Activated CD4-positive, alpha-beta T cell treated with anti-CD3 and anti-CD28 coated beads, Interleukin-2, amount 50 U/mL, for 24 hours (primary cell): Measurements from ENCODE around the gene MAML3.
"Not testable (repeated sequence)": the region's sequence is repeated elsewhere in the genome, so short reads cannot be mapped to it uniquely, and the experiment has no call there.

Experiments
- DNase-seq, 2 donors: peaks; one replicate each; pipeline ENCODE4 v3.0.0-alpha.2; 2020; ENCODE audit warnings: low read depth in 1 of 2, low spot score in 1 of 2

The MAML3 gene

GRCh38 chr4:139969635-139970266 lies 184.2 kb downstream of the MAML3 start:
- DNase-seq: no peak

DNA sequence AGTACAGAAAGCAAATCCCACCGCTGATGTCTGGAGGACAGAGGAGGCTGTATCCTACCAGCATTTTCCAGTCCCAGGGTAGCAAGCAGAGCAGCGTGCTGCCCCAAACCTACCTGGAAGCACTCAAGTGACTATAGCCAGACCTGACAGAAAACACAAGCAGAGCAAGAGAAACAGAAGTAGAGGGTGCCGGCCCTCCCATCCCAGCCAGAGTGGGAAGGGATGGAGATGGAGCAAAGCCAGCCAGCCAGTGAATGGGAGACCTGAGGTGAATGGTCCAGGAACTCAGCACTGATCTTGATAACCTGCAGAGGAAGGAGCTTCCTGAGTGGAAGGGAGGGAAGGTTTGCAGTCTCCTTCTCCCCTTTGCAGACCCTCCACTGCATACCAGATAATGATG lies 185.2 kb downstream of the MAML3 start:
- no peak for DNase-seq

DNA sequence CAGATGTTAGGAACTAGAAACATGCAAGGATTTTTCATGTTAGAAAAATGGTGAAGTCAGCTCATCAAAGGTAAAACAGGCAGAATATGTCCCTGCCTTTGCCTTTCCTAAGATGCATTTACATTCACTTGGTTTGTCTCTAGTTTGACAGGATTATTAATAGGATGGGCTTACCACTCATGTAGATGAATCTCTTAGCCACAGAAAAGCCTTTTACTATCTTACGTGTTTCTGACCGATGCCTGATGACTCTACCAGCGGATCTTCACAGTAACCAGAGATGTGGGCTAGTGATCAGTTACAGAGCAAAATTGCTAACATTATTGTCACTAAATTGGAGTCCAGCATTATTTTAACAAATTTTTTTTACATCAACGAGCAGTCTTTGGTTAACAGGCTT lies 187.6 kb downstream of the MAML3 start:
- no peak for DNase-seq

GRCh38 chr4:139965789-139966188 lies 188.2 kb downstream of the MAML3 start:
- no peak for DNase-seq

DNA sequence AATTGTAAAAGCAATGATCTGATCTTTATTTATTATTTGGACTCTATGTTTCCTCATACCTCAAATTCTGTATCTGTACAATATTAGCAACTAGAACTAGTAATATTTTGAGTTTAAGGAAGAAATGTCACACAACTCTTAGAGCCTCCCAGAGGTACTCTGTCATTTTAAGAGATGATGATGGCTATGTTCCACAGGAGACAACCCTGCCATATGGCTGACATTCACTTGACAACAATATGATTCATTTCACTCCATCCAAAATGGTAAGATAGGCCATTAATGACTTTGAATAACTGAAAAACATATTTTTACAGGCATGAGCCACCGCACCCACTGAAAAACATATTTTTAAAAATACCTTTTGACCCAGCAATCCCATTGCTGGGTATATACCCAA lies 190.3 kb downstream of the MAML3 start:
- DNase-seq: no peak

GRCh38 chr4:139962130-139962684 lies 191.8 kb downstream of the MAML3 start:
- no peak for DNase-seq

GRCh38 chr4:139961344-139961946 lies 192.5 kb downstream of the MAML3 start:
- DNase-seq: no peak

- no peak for DNase-seq
These were observed 194.6 kb downstream of the MAML3 start for GRCh38 chr4:139959396-139959795.

GRCh38 chr4:139958739-139959098 lies 195.3 kb downstream of the MAML3 start:
- no peak for DNase-seq

DNA sequence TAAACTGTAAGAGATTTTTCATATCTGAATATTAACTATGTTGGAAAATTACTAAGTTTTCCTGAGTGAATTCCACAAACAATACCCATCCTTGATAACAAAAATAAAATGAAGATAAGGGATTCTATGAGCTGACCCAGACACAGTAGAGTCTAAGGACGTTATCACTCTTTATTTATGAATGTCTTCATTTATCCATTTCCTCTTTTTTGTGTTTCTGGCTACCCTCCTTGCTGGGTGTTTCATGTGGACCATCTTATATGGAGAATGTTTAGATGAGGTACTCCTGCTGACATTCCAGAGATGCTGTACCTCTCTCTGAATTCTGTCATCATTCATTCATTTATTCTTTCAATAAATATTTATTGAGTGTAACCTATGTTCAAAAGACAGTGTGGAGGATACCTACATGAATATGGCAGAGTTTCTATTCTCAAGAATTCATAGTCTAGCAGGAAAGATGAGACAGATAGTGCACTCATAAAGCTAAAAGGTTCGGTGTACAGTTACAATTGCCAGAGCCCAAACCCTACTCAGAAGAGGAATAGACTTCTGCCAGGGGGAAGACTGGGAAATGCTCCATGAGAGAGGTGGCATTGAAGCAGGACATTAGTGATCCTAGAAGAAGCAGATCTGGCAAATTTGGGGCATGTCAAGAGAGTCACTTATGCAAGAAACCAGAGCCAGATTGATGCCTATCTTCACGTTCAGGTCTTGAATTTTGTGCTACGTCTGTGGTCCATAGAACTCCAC lies 195.8 kb downstream of the MAML3 start:
- no peak for DNase-seq

GRCh38 chr4:139957065-139957464 lies 196.9 kb downstream of the MAML3 start:
- no peak for DNase-seq

- DNase-seq: no peak
These were observed 197.4 kb downstream of the MAML3 start for GRCh38 chr4:139956507-139957017.

DNA sequence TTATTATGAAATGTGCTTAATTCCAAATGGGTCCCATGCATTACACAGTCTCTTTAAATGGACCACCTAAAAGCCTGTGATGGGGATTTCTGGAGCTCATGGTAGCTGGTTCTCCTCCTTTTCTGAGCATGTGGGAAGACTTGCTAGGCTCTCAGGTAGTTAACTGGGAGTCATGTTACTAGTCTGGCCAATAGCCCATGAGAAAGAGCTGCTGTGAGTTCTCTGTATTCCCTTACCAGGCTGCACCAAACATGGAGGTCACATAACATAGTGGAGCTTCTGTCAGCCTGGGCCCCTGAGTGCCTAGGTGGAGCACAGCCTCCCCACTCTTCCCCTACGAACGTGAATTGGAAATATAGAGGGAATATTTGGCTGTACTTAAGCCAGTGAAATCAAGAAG lies 198.4 kb downstream of the MAML3 start:
- DNase-seq: no peak

- DNase-seq: no peak
These were observed 199.5 kb downstream of the MAML3 start for GRCh38 chr4:139954512-139954911.

- no peak for DNase-seq
These were observed 203.0 kb downstream of the MAML3 start for GRCh38 chr4:139951021-139951420.

GRCh38 chr4:139950568-139950967 lies 203.4 kb downstream of the MAML3 start:
- DNase-seq: no peak

GRCh38 chr4:139944916-139945315 lies 209.1 kb downstream of the MAML3 start:
- DNase-seq: not testable (repeated sequence)

GRCh38 chr4:139943277-139943676 lies 210.7 kb downstream of the MAML3 start:
- no peak for DNase-seq

DNA sequence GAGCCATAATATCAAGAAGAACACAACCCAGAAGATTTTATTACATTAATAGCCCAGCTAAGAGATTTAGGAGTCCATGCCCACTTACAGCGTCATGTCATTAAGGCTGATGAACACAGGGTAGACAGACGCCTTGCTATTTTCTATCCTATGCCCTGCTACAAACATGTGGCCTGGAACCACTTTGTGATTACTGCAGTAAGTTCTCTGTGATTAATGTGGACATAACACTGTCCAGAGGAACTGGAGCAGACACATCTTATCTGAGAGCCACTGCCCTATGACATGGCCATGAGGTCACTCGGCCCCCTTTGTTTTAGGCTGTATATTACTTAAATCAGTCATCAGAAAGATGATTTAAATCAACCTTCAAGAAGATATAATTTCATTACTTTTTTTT lies 211.7 kb downstream of the MAML3 start:
- DNase-seq: no peak

GRCh38 chr4:139940600-139940999 lies 213.4 kb downstream of the MAML3 start:
- DNase-seq: no peak

- DNase-seq: no peak
These were observed 215.6 kb downstream of the MAML3 start for GRCh38 chr4:139938414-139938813.

DNA sequence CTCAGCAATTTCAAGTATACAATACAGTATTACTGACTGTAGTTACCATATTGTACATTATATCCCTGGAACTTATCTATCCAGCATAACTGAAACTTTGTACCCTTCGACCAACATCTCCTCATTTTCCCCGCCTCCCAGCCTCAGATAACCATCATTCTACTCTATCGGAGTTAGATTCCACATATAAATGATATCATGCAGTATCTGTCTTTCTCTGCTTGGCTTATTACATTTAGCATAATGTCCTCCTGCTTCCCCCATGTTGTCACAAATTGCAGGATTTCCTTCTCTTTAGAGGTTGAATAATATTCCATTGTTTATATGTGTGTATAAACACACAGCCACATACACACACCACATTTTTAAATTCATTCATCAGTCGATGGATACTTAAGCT lies 218.1 kb downstream of the MAML3 start:
- no peak for DNase-seq
